22Rv1 (cell line): Measurements from ENCODE around the gene BLMH.

Experiments used
- CTCF ChIP-seq: fragments of 450-650 bp; IDR thresholded peaks from 2 replicates; pipeline ENCODE4 v1.5.1; 2017; ENCODE audit warnings: mild to moderate bottlenecking
- ZFX ChIP-seq: fragments of 450-650 bp; IDR thresholded peaks from 2 replicates; pipeline ENCODE4 v1.6.1; 2017; ENCODE audit warnings: antibody characterized with exemption, borderline replicate concordance

GRCh38 chr17:30235386-30236296 lies 56.1 kb downstream of the BLMH start, which contains the start of gene SLC6A4:
- TF ChIP-seq CTCF (no peak), ZFX (no peak)
